Measurements from ENCODE around the gene MEGF9. TPM values are rescaled to one million over a fixed set of nuclear protein-coding genes. Genes with fewer than 3 reads are reported as not detected.

MEGF9 gene
- total RNA-seq, 1 donor from 2014 or later: 23.4 TPM

DNA sequence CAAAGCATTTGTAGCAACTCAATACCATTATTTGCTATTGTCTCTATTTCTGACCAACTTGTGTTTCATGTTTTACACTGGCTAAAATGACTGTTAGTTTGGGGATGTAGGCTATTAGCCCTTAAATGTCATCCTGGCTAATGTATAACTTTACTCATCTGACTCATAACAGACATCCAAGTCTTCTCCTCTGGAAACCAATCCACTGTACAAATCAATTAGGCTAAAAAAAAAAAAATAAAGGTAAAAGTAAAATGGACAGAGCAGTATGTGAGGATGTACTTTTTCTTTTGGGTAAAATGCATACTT is 20.6 kb downstream of the MEGF9 start:
- H3K4me1 Mint-ChIP-seq (ENCODE audit: low read depth): peaks cover 30% of the 10 kb centered on the region
- TF ChIP-seq, protein P1, sequence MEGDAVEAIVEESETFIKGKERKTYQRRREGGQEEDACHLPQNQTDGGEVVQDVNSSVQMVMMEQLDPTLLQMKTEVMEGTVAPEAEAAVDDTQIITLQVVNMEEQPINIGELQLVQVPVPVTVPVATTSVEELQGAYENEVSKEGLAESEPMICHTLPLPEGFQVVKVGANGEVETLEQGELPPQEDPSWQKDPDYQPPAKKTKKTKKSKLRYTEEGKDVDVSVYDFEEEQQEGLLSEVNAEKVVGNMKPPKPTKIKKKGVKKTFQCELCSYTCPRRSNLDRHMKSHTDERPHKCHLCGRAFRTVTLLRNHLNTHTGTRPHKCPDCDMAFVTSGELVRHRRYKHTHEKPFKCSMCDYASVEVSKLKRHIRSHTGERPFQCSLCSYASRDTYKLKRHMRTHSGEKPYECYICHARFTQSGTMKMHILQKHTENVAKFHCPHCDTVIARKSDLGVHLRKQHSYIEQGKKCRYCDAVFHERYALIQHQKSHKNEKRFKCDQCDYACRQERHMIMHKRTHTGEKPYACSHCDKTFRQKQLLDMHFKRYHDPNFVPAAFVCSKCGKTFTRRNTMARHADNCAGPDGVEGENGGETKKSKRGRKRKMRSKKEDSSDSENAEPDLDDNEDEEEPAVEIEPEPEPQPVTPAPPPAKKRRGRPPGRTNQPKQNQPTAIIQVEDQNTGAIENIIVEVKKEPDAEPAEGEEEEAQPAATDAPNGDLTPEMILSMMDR (IDR thresholded peaks at IDR 0.05; ENCODE audit: unreplicated experiment): no peak
- H3K4me3 Mint-ChIP-seq (ENCODE audit: low read depth): no peak overlapping the region
- no peak overlapping the region for H3K27ac Mint-ChIP-seq
- no peaks in the 10 kb centered on the region for H3K27me3 Mint-ChIP-seq
- DNase-seq (ENCODE audit: low spot score, unreplicated experiment): no peak
- no peaks in the 10 kb centered on the region for H3K9me3 Mint-ChIP-seq (ENCODE audit: low read depth)
- no peaks in the 10 kb centered on the region for H3K36me3 Mint-ChIP-seq (ENCODE audit: insufficient read depth)

DNA sequence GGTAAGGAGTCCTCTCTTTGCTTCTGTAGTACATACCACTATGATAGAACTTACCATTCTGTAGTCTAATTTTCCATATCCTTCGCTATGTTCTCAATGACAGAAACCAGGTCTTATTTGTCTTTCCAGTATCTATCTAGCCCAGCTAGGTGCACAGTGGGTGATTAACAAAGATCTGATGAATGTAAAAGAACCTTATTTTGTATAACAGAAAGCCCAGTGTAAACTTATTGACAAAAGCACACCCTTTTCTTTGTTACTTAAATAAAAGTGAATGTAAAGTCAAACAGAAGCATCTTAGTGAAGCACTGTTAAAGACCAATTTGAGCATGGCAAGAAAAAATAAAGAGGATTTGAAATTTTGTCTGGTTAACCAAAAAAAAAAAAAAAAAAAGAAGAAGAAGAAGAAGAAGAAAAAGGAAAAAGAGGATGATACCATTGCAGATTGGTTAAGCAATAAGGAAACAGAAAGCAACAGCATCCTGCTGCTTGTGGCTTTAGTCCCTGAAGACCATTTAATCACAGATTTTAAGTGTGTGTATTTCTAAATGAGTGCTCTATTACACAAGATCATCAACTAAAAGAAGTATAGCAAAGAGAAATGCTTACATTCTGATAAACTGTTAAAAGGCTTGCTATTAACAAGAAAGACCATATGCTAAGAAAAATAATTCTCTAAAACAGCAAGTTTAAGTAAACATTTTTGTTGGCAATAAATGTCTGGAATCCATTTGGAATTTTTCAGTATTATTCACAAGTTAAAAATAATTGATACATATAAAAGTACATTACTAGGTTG is 21.2 kb downstream of the MEGF9 start:
- H3K4me1 Mint-ChIP-seq (ENCODE audit: low read depth): peaks cover 30% of the 10 kb centered on the region
- no peak overlapping the region for H3K4me3 Mint-ChIP-seq (ENCODE audit: low read depth)
- H3K9me3 Mint-ChIP-seq (ENCODE audit: low read depth): no peaks in the 10 kb centered on the region
- TF ChIP-seq, protein P1 (IDR thresholded peaks at IDR 0.05; ENCODE audit: unreplicated experiment): no peak
- no peaks in the 10 kb centered on the region for H3K27me3 Mint-ChIP-seq
- no peak for DNase-seq (ENCODE audit: low spot score, unreplicated experiment)
- H3K27ac Mint-ChIP-seq: no peak overlapping the region
- H3K36me3 Mint-ChIP-seq (ENCODE audit: insufficient read depth): no peaks in the 10 kb centered on the region

DNA sequence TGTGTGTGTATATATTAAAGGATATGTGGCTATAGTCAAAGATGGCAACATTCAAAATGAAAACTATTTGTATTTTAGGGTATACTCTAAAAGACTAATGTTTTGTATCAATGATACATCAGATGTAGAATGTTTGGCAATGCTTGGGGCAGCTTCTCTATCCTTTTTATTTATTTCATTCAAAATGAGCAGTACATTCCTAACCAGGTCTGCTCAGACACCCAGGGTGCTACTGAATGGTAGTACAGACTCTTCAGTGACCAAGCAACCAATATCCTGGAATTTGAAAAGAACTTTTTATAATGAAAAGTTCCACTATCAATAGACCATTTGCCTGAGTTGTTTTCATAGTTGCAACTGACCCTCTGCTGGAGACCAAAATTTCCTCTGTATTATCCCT is 23.9 kb downstream of the MEGF9 start:
- no peaks in the 10 kb centered on the region for H3K27me3 Mint-ChIP-seq
- H3K4me3 Mint-ChIP-seq (ENCODE audit: low read depth): no peak overlapping the region
- no peaks in the 10 kb centered on the region for H3K9me3 Mint-ChIP-seq (ENCODE audit: low read depth)
- peaks cover 2% of the 10 kb centered on the region for H3K36me3 Mint-ChIP-seq (ENCODE audit: insufficient read depth)
- TF ChIP-seq, protein P1 (IDR thresholded peaks at IDR 0.05; ENCODE audit: unreplicated experiment): no peak
- no peak for DNase-seq (ENCODE audit: low spot score, unreplicated experiment)
- peaks cover 28% of the 10 kb centered on the region for H3K4me1 Mint-ChIP-seq (ENCODE audit: low read depth)
- H3K27ac Mint-ChIP-seq: no peak overlapping the region

DNA sequence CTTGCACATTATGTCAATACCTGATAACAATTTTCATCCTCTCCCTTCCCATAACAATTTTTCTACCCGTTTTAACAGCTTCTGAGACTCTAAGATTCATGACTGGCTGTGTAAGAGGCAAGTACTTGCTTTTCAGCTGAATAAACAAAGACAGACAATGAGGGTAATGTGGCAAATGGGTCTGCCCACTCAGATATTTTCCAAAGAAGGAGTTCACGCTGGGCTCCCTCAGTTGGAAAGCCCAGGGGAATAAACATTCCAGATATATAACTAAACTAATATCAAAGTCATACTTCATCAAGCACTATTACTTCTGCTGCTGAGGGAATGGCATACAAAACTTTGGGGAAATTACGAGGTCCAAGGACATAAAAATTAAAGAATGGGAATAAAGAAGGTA is 24.4 kb downstream of the MEGF9 start:
- Mint-ChIP-seq H3K27me3 (no peaks in the 10 kb centered on the region), H3K4me3 (ENCODE audit: low read depth) (no peak overlapping the region), H3K9me3 (ENCODE audit: low read depth) (no peaks in the 10 kb centered on the region), H3K36me3 (ENCODE audit: insufficient read depth) (peaks cover 2% of the 10 kb centered on the region), H3K27ac (no peak overlapping the region), H3K4me1 (ENCODE audit: low read depth) (peaks cover 28% of the 10 kb centered on the region)
- no peak for DNase-seq (ENCODE audit: low spot score, unreplicated experiment)
- TF ChIP-seq, protein P1 (IDR thresholded peaks at IDR 0.05; ENCODE audit: unreplicated experiment): no peak

DNA sequence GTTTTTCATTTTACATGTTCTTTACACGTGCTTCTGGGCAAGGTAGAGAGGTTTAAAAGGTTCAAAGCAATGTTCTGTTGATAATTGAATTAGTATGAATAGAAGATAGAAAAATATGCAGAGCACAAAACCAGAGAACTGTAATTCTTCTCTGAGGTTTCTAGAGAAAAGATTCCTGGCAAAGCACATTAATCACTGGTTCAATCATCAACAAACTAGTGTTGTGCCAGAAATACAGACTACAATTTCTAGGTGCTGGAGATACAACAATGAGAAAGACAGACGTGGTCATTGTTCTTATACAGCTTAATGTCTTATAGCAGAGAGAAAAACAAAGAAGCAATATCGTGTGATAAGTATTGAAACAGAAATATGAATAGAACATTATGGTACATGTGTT is 25.5 kb downstream of the MEGF9 start:
- no peak for DNase-seq (ENCODE audit: low spot score, unreplicated experiment)
- peaks cover 24% of the 10 kb centered on the region for H3K4me1 Mint-ChIP-seq (ENCODE audit: low read depth)
- H3K36me3 Mint-ChIP-seq (ENCODE audit: insufficient read depth): peaks cover 2% of the 10 kb centered on the region
- H3K4me3 Mint-ChIP-seq (ENCODE audit: low read depth): no peak overlapping the region
- no peaks in the 10 kb centered on the region for H3K27me3 Mint-ChIP-seq
- no peak overlapping the region for H3K27ac Mint-ChIP-seq
- TF ChIP-seq, protein P1 (IDR thresholded peaks at IDR 0.05; ENCODE audit: unreplicated experiment): no peak
- H3K9me3 Mint-ChIP-seq (ENCODE audit: low read depth): no peaks in the 10 kb centered on the region
